Left lobe of liver (tissue), 2 donors: ENCODE data around the gene ZDHHC21. TPM values are rescaled to one million over a fixed set of nuclear protein-coding genes. Genes with fewer than 3 reads are reported as not detected.

Experiments
- ATAC-seq: fragments of 200-7000 bp; cut with Tn5 transposase; one replicate; pipeline ENCODE4 v1.9.1; 2020; ENCODE audit warnings: mild to moderate bottlenecking, moderate library complexity
- DNase-seq: peaks from one replicate; pipeline ENCODE4 v3.0.0-alpha.2; 2020; ENCODE audit warnings: low spot score
- total RNA-seq: library from RNA; stranded (reverse); gene quantifications from one replicate; pipeline ENCODE4 v1.2.1, GENCODE V29; 2021
- donor health status: DM: no; HTN: no; CAD: no; lungs with moderate emphysema.
- donor health status: DM: no; HTN: yes; CAD: no.

ZDHHC21 gene
- total RNA-seq, 1 donor from 2014 or later, result 3.0 TPM

- DNase-seq (no peak), ATAC-seq (no peak)
Measured at GRCh38 chr9:14618836-14619420, 74.3 kb downstream of the ZDHHC21 start.

- DNase-seq (no peak), ATAC-seq (peak; percentile 89)
Measured at GRCh38 chr9:14616188-14616982, 76.8 kb downstream of the ZDHHC21 start.

GRCh38 chr9:14608540-14608939, 84.7 kb downstream of the ZDHHC21 start:
- ATAC-seq, result no peak
- DNase-seq, result no peak

GRCh38 chr9:14597171-14597799, 95.9 kb downstream of the ZDHHC21 start:
- DNase-seq (no peak), ATAC-seq (no peak)

GRCh38 chr9:14593406-14593805, 99.8 kb downstream of the ZDHHC21 start:
- DNase-seq (no peak), ATAC-seq (no peak)

- DNase-seq (no peak), ATAC-seq (no peak)
Measured at GRCh38 chr9:14591411-14591810, 101.8 kb downstream of the ZDHHC21 start.

GRCh38 chr9:14585730-14586473, 107.3 kb downstream of the ZDHHC21 start:
- ATAC-seq, result no peak

GRCh38 chr9:14584571-14584970, 108.7 kb downstream of the ZDHHC21 start:
- ATAC-seq, result no peak

More at GRCh38 chr9:14585730-14586473, 107.3 kb downstream of the ZDHHC21 start:
- DNase-seq, result no peak

GRCh38 chr9:14578030-14578429, 115.2 kb downstream of the ZDHHC21 start:
- no peak for ATAC-seq
- DNase-seq, result no peak

More at GRCh38 chr9:14584571-14584970, 108.7 kb downstream of the ZDHHC21 start:
- DNase-seq, result no peak

GRCh38 chr9:14574173-14574572, 119.1 kb downstream of the ZDHHC21 start:
- ATAC-seq (no peak), DNase-seq (no peak)

- ATAC-seq, result no peak
- no peak for DNase-seq
Measured at GRCh38 chr9:14573319-14573718, 119.9 kb downstream of the ZDHHC21 start.

GRCh38 chr9:14565352-14566016, 127.7 kb downstream of the ZDHHC21 start:
- no peak for DNase-seq
- ATAC-seq, result no peak

- no peak for DNase-seq
Measured at GRCh38 chr9:14563902-14564624, 129.2 kb downstream of the ZDHHC21 start.

GRCh38 chr9:14561929-14562405, 131.3 kb downstream of the ZDHHC21 start:
- DNase-seq (no peak), ATAC-seq (no peak)

More at GRCh38 chr9:14563902-14564624, 129.2 kb downstream of the ZDHHC21 start:
- no peak for ATAC-seq

Other genes with a start within 250 kb of the ZDHHC21 start
- not detected for gene CER1, start 29.3 kb upstream of the ZDHHC21 start, total RNA-seq
- gene FREM1, start 217.0 kb upstream of the ZDHHC21 start, total RNA-seq, result 0.86 TPM